ENCODE results near the gene TMEM52B. TPM values are rescaled to one million over a fixed set of nuclear protein-coding genes. Genes with fewer than 3 reads are reported as not detected.

The TMEM52B gene
- total RNA-seq, 1 experiment from 2014 or later = not detected

DNA sequence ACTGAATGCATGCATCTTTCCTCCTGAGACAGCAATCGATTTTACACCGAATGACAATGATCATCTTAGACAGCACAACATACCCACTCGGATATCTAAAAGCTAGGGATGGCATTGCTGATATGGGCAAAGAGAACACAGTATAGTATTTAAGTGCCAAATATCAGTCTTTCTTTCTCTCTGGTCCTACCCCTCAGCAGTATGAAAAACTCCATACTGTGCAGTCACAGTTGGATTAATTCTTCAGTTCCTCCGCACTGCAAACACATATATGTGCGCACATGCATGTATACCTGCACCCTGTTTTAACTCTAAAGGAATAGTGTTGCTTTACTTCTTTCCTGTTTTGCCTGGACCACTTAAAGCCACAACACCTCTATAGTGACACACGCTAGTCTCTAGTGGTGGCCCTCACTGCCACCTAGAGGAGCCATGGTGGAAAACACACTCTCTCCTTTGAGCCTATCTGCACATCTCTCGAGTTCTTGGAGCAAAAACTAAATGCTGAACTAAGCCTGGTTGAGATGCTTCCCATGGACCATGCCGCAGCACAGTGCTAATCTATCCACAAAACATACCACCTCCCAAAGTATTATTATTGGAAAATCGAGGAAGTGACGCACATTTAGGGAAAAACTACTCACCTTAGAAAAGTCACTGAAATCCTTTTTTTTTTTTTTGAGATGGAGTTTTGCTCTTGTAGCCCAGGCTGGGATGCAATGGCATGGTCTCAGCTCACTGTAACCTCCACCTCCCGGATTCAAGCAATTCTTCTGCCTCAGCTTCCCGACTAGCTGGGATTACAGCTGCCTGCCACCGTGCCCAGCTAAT lies 11.9 kb downstream of the TMEM52B start:
- ChIA-PET CTCF (interaction anchor here (0.9 kb wide), 1 partner anchor 181 kb away, joined by 3 read pairs; no protein-coding TSS in a partner anchor), POLR2A (no interaction called here)
- in situ Hi-C loops (cut with HindIII; ENCODE audit: low pct_unique_long_range_greater_than_20kb, low sequenced_read_pairs) (no loop called here), intact Hi-C loops (cut with micrococcal nuclease; ENCODE audit: unreplicated experiment) (loop anchor here (1.0 kb wide), 1 partner anchor 37 kb away; no protein-coding TSS in a partner anchor)
- no TSS peak for BruUV-seq (replicated peaks)
- Histone ChIP-seq H3K36me3 (ENCODE audit: control insufficient read depth, insufficient read depth, low read length) (no peaks in the 10 kb centered on the region), H3K9me3 (ENCODE audit: control insufficient read depth, insufficient read depth, low read depth, low read length) (no peaks in the 10 kb centered on the region), H3K4me1 (ENCODE audit: control insufficient read depth, insufficient read depth, low read length) (peaks cover 12% of the 10 kb centered on the region), H3K4me3 (ENCODE audit: low read depth in 2 of 2, low read length in 2 of 2) (no peak overlapping the region), H3K27me3 (ENCODE audit: control insufficient read depth, insufficient read depth, low read length) (no peaks in the 10 kb centered on the region), H3K27ac (ENCODE audit: low read length) (peak overlapping the region; percentile 57; the same call in 1 of the 2 replicates)
- DNase-seq (ENCODE audit: low read depth, low spot score) (peak; percentile 41), ATAC-seq (peak; percentile 96)
- TF ChIP-seq CTCF (IDR thresholded peaks at IDR 0.05) = peak; percentile 82
- TF ChIP-seq, protein P1, sequence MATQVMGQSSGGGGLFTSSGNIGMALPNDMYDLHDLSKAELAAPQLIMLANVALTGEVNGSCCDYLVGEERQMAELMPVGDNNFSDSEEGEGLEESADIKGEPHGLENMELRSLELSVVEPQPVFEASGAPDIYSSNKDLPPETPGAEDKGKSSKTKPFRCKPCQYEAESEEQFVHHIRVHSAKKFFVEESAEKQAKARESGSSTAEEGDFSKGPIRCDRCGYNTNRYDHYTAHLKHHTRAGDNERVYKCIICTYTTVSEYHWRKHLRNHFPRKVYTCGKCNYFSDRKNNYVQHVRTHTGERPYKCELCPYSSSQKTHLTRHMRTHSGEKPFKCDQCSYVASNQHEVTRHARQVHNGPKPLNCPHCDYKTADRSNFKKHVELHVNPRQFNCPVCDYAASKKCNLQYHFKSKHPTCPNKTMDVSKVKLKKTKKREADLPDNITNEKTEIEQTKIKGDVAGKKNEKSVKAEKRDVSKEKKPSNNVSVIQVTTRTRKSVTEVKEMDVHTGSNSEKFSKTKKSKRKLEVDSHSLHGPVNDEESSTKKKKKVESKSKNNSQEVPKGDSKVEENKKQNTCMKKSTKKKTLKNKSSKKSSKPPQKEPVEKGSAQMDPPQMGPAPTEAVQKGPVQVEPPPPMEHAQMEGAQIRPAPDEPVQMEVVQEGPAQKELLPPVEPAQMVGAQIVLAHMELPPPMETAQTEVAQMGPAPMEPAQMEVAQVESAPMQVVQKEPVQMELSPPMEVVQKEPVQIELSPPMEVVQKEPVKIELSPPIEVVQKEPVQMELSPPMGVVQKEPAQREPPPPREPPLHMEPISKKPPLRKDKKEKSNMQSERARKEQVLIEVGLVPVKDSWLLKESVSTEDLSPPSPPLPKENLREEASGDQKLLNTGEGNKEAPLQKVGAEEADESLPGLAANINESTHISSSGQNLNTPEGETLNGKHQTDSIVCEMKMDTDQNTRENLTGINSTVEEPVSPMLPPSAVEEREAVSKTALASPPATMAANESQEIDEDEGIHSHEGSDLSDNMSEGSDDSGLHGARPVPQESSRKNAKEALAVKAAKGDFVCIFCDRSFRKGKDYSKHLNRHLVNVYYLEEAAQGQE (IDR thresholded peaks at IDR 0.05; ENCODE audit: insufficient read depth in 1 of 2, low read depth in 2 of 2, low read length in 1 of 2) = no peak
- TF ChIP-seq SIN3A (IDR thresholded peaks at IDR 0.05; ENCODE audit: borderline replicate concordance, insufficient read depth, low read depth, low read length) = no peak
- no peak for TF ChIP-seq TCF7L2 (IDR thresholded peaks at IDR 0.05; ENCODE audit: low read depth, low read length)
- no peak for TF ChIP-seq POLR2AphosphoS5 (IDR thresholded peaks at IDR 0.05; ENCODE audit: low read depth, low read length)

DNA sequence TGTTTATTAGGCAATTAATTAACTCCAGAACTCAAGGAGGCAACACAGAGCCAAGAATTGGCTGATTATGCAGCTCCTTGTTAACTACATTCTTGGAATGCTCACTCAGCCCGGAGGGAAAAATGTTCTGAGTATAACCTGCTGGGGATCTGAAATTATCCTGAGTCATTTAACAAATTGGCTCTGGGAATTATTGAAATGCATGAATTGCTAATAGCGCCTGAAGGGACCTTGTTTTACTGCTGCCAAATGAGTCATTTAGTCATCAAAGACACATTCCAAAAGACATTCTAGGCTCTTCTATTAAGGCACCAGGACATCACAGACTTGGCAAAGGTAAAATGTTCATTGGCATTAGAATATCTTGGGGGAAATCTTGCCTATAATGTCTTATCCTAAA lies 13.0 kb downstream of the TMEM52B start:
- DNase-seq (ENCODE audit: low read depth, low spot score) = no peak
- Histone ChIP-seq H3K9me3 (ENCODE audit: control insufficient read depth, insufficient read depth, low read depth, low read length) (no peaks in the 10 kb centered on the region), H3K27ac (ENCODE audit: low read length) (peak overlapping the region; percentile 57; the same call in 1 of the 2 replicates), H3K36me3 (ENCODE audit: control insufficient read depth, insufficient read depth, low read length) (no peaks in the 10 kb centered on the region), H3K27me3 (ENCODE audit: control insufficient read depth, insufficient read depth, low read length) (no peaks in the 10 kb centered on the region), H3K4me1 (ENCODE audit: control insufficient read depth, insufficient read depth, low read length) (peaks cover 12% of the 10 kb centered on the region), H3K4me3 (ENCODE audit: low read depth in 2 of 2, low read length in 2 of 2) (no peak overlapping the region)
- intact Hi-C loops (cut with micrococcal nuclease; ENCODE audit: unreplicated experiment) = no loop called here
- BruUV-seq (replicated peaks) = no TSS peak
- CTCF ChIA-PET = no interaction called here
- POLR2A ChIA-PET = no interaction called here
- peak; percentile 44 for TF ChIP-seq TCF7L2 (IDR thresholded peaks at IDR 0.05; ENCODE audit: low read depth, low read length)
- TF ChIP-seq, protein P1 (IDR thresholded peaks at IDR 0.05; ENCODE audit: insufficient read depth in 1 of 2, low read depth in 2 of 2, low read length in 1 of 2) = no peak
- in situ Hi-C loops (cut with HindIII; ENCODE audit: low pct_unique_long_range_greater_than_20kb, low sequenced_read_pairs) = no loop called here
- ATAC-seq = peak; percentile 75
